ENCODE data around the gene RPS6KA3.
"Not testable (repeated sequence)": the region's sequence is repeated elsewhere in the genome, so short reads cannot be mapped to it uniquely, and the experiment has no call there.

The RPS6KA3 gene

GRCh38 chrX:20141281-20142220 is 125.2 kb downstream of the RPS6KA3 start, which contains the start of gene EIF1AX:
TSS of gene EIF1AX (minus strand) at chrX:20141838. CDS start at chrX:20141640, 198 bp downstream.
- DNase-seq = peak; percentile 98

- DNase-seq = no peak
These were observed 126.3 kb downstream of the RPS6KA3 start for GRCh38 chrX:20140420-20140819.

GRCh38 chrX:20139966-20140365 is 126.7 kb downstream of the RPS6KA3 start:
- no peak for DNase-seq

GRCh38 chrX:20135944-20136343 is 130.8 kb downstream of the RPS6KA3 start:
- no peak for DNase-seq

- DNase-seq = no peak
These were observed 134.0 kb downstream of the RPS6KA3 start for GRCh38 chrX:20132666-20133065.

GRCh38 chrX:20130357-20130756 is 136.4 kb downstream of the RPS6KA3 start:
- DNase-seq = no peak

GRCh38 chrX:20129547-20129946 is 137.2 kb downstream of the RPS6KA3 start:
- DNase-seq = no peak

- DNase-seq = no peak
These were observed 138.0 kb downstream of the RPS6KA3 start for GRCh38 chrX:20128670-20129069.

- not testable (repeated sequence) for DNase-seq
These were observed 139.3 kb downstream of the RPS6KA3 start for GRCh38 chrX:20127440-20127839.

GRCh38 chrX:20126833-20127232 is 139.9 kb downstream of the RPS6KA3 start:
- DNase-seq = not testable (repeated sequence)

GRCh38 chrX:20124964-20125363 is 141.7 kb downstream of the RPS6KA3 start:
- DNase-seq = no peak

GRCh38 chrX:20118065-20118824 is 148.5 kb downstream of the RPS6KA3 start:
- DNase-seq = no peak

GRCh38 chrX:20116577-20117240 is 150.0 kb downstream of the RPS6KA3 start, which contains the start of gene MAP7D2:
TSS of gene MAP7D2 (minus strand) at chrX:20116907. CDS start at chrX:20116879, 28 bp downstream.
- DNase-seq = no peak

- DNase-seq = no peak
These were observed 150.6 kb downstream of the RPS6KA3 start for GRCh38 chrX:20116087-20116576.

- no peak for DNase-seq
These were observed 154.5 kb downstream of the RPS6KA3 start for GRCh38 chrX:20112022-20112774.

- no peak for DNase-seq
These were observed 155.4 kb downstream of the RPS6KA3 start for GRCh38 chrX:20111271-20111670.

- DNase-seq = no peak
These were observed 164.7 kb downstream of the RPS6KA3 start for GRCh38 chrX:20101934-20102581.

Measured in effector CD4-positive, alpha-beta T cell (primary cell).